ENCODE measurements around the gene ANKRD6. TPM values are rescaled to one million over a fixed set of nuclear protein-coding genes. Genes with fewer than 3 reads are reported as not detected.
A peak's percentile ranks its signal among the peaks of the same experiment; 100 is the strongest.

ANKRD6 gene
- total RNA-seq, 1 experiment from 2014 or later, result 13.9 TPM

GRCh38 chr6:89574910-89575561, 142.1 kb downstream of the ANKRD6 start:
- no peak for DNase-seq (ENCODE audit: low spot score)
- Mint-ChIP-seq H3K9me3 (no peaks in the 10 kb centered on the region), H3K4me3 (no peak overlapping the region), H3K27ac (no peak overlapping the region), H3K27me3 (ENCODE audit: low read depth) (no peaks in the 10 kb centered on the region), H3K36me3 (no peaks in the 10 kb centered on the region), H3K4me1 (0 out of 2 replicates have a peak, but pooled peaks cover 2% of the 10 kb centered on the region)
- no peak for ATAC-seq
- TF ChIP-seq PRDM15 (CRISPR knock-in tag; IDR thresholded peaks at IDR 0.05) (no peak), NFATC4 (CRISPR knock-in tag; IDR thresholded peaks at IDR 0.05) (no peak), TEAD1 (CRISPR knock-in tag; IDR thresholded peaks at IDR 0.05) (no peak), ZNF425 (CRISPR knock-in tag; conservative IDR thresholded peaks at IDR 0.05) (no peak), OVOL2 (CRISPR knock-in tag; IDR thresholded peaks at IDR 0.05; ENCODE audit: borderline replicate concordance) (no peak)
- POLR2A ChIA-PET, result no interaction called here
- CTCF ChIA-PET, result interaction anchor here (1.2 kb wide), 1 partner anchor 37 kb away, joined by 3 read pairs; no protein-coding TSS in a partner anchor

GRCh38 chr6:89575562-89575960, 142.6 kb downstream of the ANKRD6 start:
- 0 out of 2 replicates have a peak, but pooled peaks cover 2% of the 10 kb centered on the region for H3K4me1 Mint-ChIP-seq
- H3K4me3 Mint-ChIP-seq, result no peak overlapping the region
- H3K36me3 Mint-ChIP-seq, result no peaks in the 10 kb centered on the region
- H3K27ac Mint-ChIP-seq, result no peak overlapping the region
- no peaks in the 10 kb centered on the region for H3K27me3 Mint-ChIP-seq (ENCODE audit: low read depth)
- H3K9me3 Mint-ChIP-seq, result no peaks in the 10 kb centered on the region
- ChIA-PET CTCF (interaction anchor here (1.2 kb wide), 1 partner anchor 36 kb away, joined by 3 read pairs; no protein-coding TSS in a partner anchor), POLR2A (no interaction called here)
- TF ChIP-seq EMX1 (CRISPR knock-in tag; IDR thresholded peaks at IDR 0.05) (no peak), FOXJ3 (CRISPR knock-in tag; IDR thresholded peaks at IDR 0.05; ENCODE audit: borderline replicate concordance) (no peak)
- DNase-seq (ENCODE audit: low spot score) (no peak), ATAC-seq (no peak)

GRCh38 chr6:89580997-89581666, 148.2 kb downstream of the ANKRD6 start:
- no peak overlapping the region for H3K4me3 Mint-ChIP-seq
- no peaks in the 10 kb centered on the region for H3K9me3 Mint-ChIP-seq
- POLR2A ChIA-PET, result interaction anchor here (0.5 kb wide), 1 partner anchor 131 kb away, joined by 3 read pairs; no protein-coding TSS in a partner anchor
- DNase-seq (ENCODE audit: low spot score), result no peak
- H3K4me1 Mint-ChIP-seq, result peaks cover 14% of the 10 kb centered on the region
- no peaks in the 10 kb centered on the region for H3K27me3 Mint-ChIP-seq (ENCODE audit: low read depth)
- H3K36me3 Mint-ChIP-seq, result no peaks in the 10 kb centered on the region
- peak; percentile 62 for ATAC-seq
- H3K27ac Mint-ChIP-seq, result no peak overlapping the region
- no peak for TF ChIP-seq GTF2I (CRISPR knock-in tag; conservative IDR thresholded peaks at IDR 0.05)
- no peak for TF ChIP-seq SMAD3 (CRISPR knock-in tag; IDR thresholded peaks at IDR 0.05; ENCODE audit: borderline replicate concordance)
- TF ChIP-seq ZNF138 (CRISPR knock-in tag; conservative IDR thresholded peaks at IDR 0.05), result no peak
- TF ChIP-seq CBFB (CRISPR knock-in tag; IDR thresholded peaks at IDR 0.05; ENCODE audit: low read depth), result no peak
- TF ChIP-seq CREB1 (CRISPR knock-in tag; IDR thresholded peaks at IDR 0.05), result no peak
- no peak for TF ChIP-seq ZNF317 (CRISPR knock-in tag; IDR thresholded peaks at IDR 0.05; ENCODE audit: borderline replicate concordance, low read depth)
- no peak for TF ChIP-seq ZNF671 (CRISPR knock-in tag; IDR thresholded peaks at IDR 0.05)
- TF ChIP-seq PRRX2 (CRISPR knock-in tag; IDR thresholded peaks at IDR 0.05), result no peak
- TF ChIP-seq ZBTB21 (CRISPR knock-in tag; IDR thresholded peaks at IDR 0.05; ENCODE audit: borderline replicate concordance), result no peak
- no peak for TF ChIP-seq ERG (CRISPR knock-in tag; IDR thresholded peaks at IDR 0.05)
- no peak for TF ChIP-seq FOXJ3 (CRISPR knock-in tag; IDR thresholded peaks at IDR 0.05; ENCODE audit: borderline replicate concordance)
- CTCF ChIA-PET, result interaction anchor here (0.5 to 1.5 kb wide), 7 partner anchors 14 to 225 kb away, joined by 3 to 7 read pairs (median 3); partner anchors contain the start of genes ANKRD6 and LYRM2
